Measurements from ENCODE around the gene GPHA2.
"Not testable (repeated sequence)": the region's sequence is repeated elsewhere in the genome, so short reads cannot be mapped to it uniquely, and the experiment has no call there.

Gene GPHA2, protein sequence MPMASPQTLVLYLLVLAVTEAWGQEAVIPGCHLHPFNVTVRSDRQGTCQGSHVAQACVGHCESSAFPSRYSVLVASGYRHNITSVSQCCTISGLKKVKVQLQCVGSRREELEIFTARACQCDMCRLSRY

DNA sequence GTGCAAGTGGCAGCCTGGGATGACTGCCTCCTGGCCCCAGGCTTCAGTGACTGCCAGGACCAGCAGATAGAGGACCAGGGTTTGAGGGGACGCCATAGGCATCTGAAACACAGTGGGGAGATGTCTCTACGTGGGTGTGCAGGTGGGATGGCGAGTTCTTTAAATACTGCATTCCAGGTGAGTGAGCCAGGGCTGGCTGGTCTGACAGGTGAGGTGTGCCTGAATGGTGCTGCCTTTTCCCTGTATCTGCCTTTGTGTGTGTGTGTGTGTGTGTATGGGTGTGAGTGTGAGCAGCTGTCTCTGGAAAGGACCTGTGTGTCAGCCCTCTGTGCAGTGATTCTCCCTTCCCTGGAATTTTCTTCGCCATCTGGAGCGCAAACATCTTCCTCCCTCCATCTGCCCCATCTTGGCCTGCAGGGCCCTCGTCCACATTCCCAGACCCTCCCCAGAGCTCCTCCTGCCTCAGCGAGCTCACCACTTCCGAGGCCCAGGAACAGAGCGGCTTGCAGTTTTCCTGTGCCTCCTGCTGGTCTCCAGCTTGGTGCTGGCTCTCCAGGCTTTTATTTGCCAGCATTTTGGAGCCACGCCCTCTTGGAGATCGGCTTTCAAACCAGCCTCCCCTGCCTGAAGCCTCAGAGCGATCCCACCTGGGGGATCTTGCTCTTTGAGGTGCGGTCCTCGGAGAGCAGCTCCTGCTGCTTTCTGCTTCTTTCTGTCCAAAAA is at the start of gene GPHA2:
TSS of gene GPHA2 (minus strand) at position 535 of the 723 bp plus-strand sequence. CDS start at position 102, 433 bp downstream.
- no peak for DNase-seq

GRCh38 chr11:64983339-64983738 is 47.6 kb upstream of the GPHA2 start:
- not testable (repeated sequence) for DNase-seq

DNA sequence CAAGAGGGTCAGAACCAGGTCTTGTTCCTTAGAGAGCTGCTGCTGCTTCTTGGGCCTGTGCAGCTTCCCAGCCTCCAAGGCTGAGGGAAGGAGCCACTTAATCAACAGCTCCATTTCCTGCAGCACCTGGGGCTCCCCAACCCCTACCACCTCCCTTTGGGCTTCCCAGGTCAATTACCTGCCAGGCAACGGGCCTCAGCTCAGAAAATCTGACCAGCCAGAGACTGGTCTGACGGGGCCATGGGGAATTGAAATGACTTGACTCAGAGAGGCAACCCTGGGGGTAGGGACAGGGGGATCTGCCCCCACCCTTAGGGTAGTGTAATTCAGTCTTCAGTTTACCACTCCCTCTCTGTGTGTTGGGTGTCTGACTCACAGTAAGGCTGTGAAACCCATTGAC is 41.0 kb upstream of the GPHA2 start:
- DNase-seq: no peak

DNA sequence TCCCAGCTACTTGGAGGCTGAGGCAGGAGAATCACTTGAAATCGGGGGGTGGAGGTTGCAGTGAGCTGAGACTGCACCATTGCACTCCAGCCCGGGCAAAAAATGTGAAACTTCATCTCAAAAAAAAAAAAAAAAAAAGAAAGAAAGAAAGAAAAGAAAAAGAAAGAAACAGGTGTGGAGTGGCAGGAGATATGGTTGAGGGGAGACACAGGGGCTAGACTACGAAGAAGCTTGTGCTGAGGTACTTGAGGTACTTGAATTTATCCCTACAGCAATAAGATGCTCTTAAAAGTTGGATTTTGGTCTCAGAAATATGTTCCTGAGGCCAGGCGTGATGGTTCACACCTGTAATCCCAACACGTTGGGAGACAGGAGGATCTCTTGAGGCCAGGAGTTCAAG is 38.4 kb upstream of the GPHA2 start:
- DNase-seq: no peak

DNA sequence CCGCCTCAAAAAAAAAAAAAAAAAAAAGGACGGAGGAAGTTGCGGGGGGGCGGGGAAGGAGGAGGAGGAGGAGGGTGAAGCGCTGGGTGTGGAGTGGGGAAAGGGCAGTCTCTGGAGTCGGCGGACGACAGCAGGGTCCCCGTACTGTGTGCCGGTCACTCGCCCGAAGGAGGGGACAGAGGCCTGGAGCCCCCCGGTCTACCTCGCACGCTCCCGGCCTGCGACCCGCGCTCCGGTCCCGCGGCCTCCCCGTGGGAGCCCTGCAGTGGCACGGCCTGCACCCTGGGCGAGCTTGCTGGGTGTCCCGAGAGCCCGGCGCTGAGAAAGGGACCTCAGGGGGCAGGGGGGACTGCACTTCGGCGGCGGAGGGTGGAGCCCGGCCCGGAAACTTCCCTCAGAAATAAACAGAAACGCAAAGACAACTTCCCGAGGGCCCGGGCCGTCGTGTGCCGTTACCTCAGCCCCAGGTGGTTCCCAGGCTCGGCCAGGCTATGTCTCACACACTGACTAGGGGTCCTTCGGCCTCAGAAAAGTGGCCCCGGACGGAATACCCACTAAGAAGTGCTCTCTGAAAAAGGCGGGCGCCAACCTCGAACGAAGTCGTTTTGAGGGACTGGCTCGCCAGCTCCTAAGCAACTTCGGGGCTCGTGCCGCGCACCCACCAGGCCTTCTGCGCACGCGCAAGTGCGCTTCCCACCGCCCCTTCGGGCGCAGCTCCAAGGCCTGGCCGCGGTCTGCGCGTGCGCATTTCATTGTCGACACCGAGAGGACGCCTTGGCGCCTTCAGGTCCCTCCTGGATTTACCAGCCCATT is 35.9 kb upstream of the GPHA2 start, which contains the start of gene MAJIN:
TSS of gene MAJIN (minus strand) at position 688 of the 813 bp plus-strand sequence. CDS start 12,703 bp downstream, outside the sequence.
- no peak for DNase-seq

DNA sequence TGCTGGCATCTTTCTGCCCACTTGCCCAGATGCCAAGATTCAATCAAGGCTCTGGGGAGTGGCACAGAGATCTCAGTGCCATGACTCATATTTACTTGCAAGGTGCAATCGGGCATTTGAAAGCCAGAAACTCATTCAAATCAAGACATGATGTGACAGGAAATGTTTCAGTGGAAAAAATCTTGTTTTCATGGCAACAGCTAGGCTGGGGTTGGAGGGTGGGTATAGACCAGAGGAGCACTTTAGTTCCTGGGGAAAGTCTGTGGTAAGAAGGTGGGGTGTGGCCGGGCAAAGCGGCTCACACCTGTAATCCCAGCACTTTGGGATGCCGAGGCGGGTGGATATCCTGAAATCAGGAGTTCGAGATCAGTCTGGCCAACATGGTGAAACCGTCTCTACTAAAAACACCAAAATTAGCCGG is 35.0 kb upstream of the GPHA2 start:
- no peak for DNase-seq

GRCh38 chr11:64969209-64969608 is 33.5 kb upstream of the GPHA2 start:
- DNase-seq: no peak

DNA sequence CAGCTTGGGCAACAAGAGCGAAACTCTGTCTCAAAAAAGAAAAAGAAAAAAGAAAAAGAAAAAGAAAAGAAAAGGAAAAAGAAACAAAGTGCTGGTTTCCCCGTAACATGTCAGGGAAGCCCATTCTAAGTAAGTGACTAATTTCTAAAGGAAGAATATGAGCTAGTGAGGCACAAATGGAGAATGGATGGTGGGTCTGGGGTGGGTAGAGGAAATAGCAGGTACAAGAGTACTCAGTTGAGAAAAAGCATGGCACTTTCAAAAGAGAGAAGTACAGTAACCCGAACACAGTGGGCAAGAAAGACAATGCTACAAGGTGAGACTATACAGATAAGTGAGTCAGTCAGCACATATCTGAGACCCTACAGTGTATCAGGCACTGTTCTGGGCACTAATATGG is 31.7 kb upstream of the GPHA2 start:
- no peak for DNase-seq

- no peak for DNase-seq
Measured at GRCh38 chr11:64963072-64963631, 27.5 kb upstream of the GPHA2 start.

GRCh38 chr11:64960719-64961118 is 25.0 kb upstream of the GPHA2 start:
- DNase-seq: no peak

DNA sequence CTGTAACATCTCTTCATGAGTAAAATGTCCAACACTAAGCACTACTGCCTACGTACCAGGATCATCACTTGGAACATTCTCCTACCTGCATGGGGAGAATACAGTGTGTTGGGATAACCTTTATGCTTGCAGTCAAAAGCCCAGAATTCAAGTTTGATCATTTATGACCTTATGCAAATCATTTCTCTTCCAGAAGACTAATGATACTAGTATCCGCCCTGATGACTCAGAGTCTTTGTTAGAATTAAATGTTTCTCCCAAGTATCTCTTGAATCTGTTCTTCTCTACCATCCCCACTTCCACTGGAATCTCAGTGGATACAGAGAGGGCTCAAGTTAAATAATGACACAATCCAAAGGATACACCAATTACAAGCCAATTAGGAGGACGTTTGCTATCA is 23.8 kb upstream of the GPHA2 start:
- no peak for DNase-seq

GRCh38 chr11:64954201-64954600 is 18.5 kb upstream of the GPHA2 start:
- no peak for DNase-seq

- no peak for DNase-seq
Measured at GRCh38 chr11:64951529-64951928, 15.8 kb upstream of the GPHA2 start.

DNA sequence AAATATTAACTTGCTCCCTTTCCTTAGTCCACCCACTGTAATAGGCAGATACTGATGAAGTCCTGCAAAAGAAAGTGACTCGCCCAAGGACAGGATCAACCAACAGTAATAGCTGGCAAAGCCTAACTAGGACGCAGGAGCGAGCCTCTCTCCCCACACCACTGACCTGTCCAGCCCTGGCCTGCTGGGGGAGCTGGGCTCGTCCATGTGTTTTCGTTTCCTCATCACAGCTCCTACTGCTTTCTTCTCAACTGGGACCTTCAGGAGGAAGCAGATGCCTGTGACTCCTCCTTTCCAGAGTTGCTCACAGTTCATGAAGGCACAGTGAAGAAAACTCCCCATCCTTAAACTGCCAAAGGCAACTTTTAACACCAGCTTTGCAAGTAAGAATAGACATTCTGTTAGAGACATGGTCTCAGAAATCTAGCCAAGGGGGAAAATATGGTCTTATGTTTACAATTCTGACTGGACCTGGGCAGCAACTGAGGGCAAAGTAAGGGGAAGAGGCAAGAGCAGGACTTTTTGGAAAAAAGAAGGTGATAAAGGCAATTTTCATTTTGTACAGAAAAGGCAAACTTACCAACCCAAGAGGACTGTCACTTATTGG is 11.6 kb upstream of the GPHA2 start:
- no peak for DNase-seq

DNA sequence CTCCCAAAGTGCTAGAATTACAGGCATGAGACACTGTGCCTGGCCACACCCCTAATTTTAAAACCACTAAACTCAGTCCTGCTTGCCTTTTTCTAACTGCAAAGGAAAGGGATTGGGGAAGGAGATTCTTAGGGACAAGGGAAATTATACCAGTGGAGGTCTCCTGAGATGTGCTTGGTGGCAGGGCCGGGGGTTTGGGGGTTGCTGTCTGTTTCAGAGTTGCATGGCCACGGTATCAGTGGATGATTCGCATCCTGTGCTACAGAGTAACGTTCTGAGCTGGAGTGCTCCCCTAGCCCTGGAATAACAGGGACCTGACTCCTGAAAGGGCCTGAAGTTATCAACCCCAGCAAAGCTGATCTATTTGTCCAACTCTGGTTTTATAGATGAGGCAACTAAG is 846 bp upstream of the GPHA2 start:
- DNase-seq: no peak

DNA sequence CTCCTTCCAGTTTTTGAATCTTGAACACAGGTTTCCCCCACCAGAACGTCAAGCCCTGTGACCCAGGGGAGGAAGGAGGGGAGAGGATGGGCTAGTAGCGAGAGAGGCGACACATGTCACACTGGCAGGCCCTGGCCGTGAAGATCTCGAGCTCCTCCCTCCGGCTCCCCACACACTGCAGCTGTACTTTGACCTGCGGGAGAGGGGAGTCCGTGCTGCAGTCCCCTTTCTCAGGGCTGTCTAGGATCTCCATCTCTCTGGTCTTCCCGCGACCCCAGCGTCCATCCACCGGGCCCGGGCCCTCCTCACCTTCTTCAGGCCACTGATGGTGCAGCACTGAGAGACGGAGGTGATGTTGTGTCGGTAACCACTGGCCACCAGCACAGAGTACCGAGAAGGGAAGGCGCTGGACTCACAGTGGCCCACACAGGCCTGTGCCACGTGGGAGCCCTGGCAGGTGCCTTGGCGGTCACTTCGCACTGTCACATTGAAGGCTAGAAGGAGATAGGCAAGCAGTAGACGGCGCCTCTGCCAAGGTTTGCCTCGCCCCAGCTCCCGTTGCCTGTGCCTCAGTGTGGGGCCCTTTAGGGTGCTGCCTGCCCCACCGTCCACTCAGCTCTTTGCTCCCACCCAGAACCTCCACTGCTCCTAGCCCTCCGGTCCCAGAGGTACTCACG is 873 bp downstream of the GPHA2 start:
- no peak for DNase-seq

- no peak for DNase-seq
Measured at GRCh38 chr11:64933935-64934681, 1.6 kb downstream of the GPHA2 start.

DNA sequence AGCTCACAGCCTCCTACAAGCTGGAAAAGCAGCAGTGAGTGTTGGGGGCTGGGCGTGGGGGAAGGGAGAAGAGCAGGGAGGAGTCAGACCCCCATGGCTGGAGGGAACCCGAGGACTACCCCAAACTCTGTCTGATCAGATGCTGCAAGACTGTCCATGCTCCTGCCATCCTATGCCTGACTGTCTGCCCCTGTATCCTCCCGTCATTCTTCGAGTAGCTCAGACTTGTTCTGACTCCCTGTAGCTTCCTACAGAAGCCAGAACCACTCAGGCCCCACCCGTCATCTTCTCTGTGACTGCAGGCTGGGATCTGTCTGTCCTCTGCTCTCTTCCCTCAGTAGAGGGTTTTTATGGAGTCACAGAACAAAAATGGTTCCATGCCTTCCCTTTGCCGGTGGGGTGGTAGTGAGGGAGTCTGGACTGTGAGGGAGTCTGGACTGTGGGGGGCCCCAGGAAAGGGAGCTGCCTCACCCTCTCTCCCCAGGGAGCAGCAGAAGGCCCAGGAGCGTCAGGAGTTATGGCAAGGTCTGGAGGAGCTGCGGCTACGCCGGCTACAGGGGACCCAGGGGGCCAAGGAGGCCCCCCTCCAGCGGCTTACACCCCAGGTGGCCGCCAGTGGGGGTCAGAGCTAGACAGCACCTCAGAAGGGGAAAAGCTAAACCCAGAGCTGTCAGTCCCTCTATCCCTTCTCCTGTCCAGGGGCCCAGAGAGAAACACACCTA is 2.3 kb downstream of the GPHA2 start:
- no peak for DNase-seq

DNA sequence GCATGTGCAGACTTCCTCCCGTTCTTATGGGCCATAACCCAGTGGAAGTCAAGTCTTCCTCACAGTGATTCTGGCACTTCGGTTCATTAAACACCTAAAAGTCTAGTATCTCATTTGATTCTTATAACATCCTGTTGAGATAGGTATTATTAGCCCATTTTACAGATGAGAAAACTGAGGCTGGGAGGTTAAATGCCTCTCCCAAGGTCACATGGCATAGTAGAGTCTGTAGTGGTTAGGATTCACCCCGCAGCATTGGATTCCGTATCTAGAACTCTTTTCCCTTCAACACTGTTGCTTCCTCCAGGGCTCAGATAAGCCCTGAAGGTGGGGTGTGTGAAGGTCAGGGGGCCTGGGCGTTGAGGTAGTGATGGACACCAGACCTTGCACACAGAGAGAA is 3.4 kb downstream of the GPHA2 start:
- DNase-seq: no peak

DNA sequence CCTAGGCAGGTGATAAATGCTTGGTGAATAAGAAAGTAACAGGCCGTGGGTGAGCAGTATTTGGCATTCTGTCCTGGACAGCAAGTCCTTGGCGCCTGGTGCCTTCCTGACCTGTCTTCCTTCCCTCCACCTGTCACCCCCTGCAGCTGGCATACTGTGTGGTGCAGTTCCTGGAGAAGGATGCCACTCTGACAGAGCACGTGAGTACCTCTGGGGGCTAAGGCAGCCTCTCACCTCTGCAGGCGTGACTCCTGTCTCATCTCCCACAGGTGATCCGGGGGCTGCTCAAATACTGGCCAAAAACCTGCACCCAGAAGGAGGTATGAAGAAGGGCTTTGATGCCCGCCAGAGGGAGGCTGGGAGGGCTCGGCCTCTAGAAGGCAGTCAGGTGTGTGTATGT is 4.4 kb downstream of the GPHA2 start:
- DNase-seq: no peak

GRCh38 chr11:64930340-64930739 is 5.4 kb downstream of the GPHA2 start:
- DNase-seq: no peak
